Tibial artery (tissue), 4 donors: ENCODE measurements around the gene GABBR2.
A peak's percentile ranks its signal among the peaks of the same experiment; 100 is the strongest.

Experiments
- DNase-seq, 2 donors: peaks; one replicate each; pipeline ENCODE4 v3.0.0-alpha.2; 2019
- H3K27ac ChIP-seq, 2 donors: fragments of 200-600 bp; sonication (generic) in 1 of 2; 1 replicate in 1 of 2; 2 replicates in 1 of 2; pipeline ENCODE4 v1.5.1; 2018 to 2019; ENCODE audit warnings: mild to moderate bottlenecking in 1 of 2
- H3K27me3 ChIP-seq, 2 donors: fragments of 200-600 bp; sonication (generic) in 1 of 2; one replicate each; pipeline versions ENCODE4 v1.5.1 to v1.6.0; 2016 to 2019
- H3K36me3 ChIP-seq, 3 donors: fragments of 200-600 bp; sonication (generic) in 2 of 3; one replicate each; pipeline ENCODE4 v1.5.1; 2016 to 2019; ENCODE audit warnings: mild to moderate bottlenecking in 2 of 3
- H3K4me1 ChIP-seq, 4 donors: fragments of 200-600 bp; sonication (generic) in 2 of 4; 1 replicate in 3 of 4; 2 replicates in 1 of 4; pipeline ENCODE4 v1.5.1; 2016 to 2019
- H3K4me3 ChIP-seq, 2 donors: fragments of 200-600 bp; sonication (generic) in 1 of 2; 1 replicate in 1 of 2; 2 replicates in 1 of 2; pipeline ENCODE4 v1.5.1; 2018 to 2019; ENCODE audit warnings: mild to moderate bottlenecking in 2 of 2
- H3K9me3 ChIP-seq, 3 donors: fragments of 200-600 bp; sonication (generic) in 1 of 3; one replicate each; pipeline ENCODE4 v1.5.1; 2016 to 2019
- CTCF ChIP-seq, 2 experiments: fragments of 200-600 bp in 1 of 2; fragments of 450-650 bp in 1 of 2; IDR thresholded peaks; one replicate each; pipeline ENCODE4 v1.5.1; 2017 to 2019; ENCODE audit warnings: antibody characterized with exemption in 2 of 2, mild to moderate bottlenecking in 1 of 2, moderate library complexity in 1 of 2
- intact Hi-C: fragments of 100-400 bp; cut with DNase I; formaldehyde crosslinking; loops from one replicate; pipeline ENCODE4 v1.15.0; 2023; ENCODE audit warnings: low total_unique reads

The GABBR2 gene

GRCh38 chr9:98259791-98260190, 448.9 kb downstream of the GABBR2 start:
- no peak for TF ChIP-seq CTCF (IDR thresholded peaks at IDR 0.05)
- Histone ChIP-seq H3K4me3 (no peak overlapping the region), H3K4me1 (peaks cover 0 to 11% (median 6%) of the 10 kb centered on the region in 4 donors), H3K36me3 (no peaks in the 10 kb centered on the region), H3K27me3 (peaks cover 0 to 10% of the 10 kb centered on the region in 2 donors), H3K27ac (no peak overlapping the region), H3K9me3 (no peaks in the 10 kb centered on the region)
- DNase-seq = no peak
- intact Hi-C loops = loop anchor here (5.0 to 10.0 kb wide), 2 partner anchors 205 to 337 kb away; partner anchors contain the start of genes NANS and TRMO

GRCh38 chr9:98256756-98257155, 452.0 kb downstream of the GABBR2 start:
- Histone ChIP-seq H3K4me1 (peaks cover 0 to 20% (median 13%) of the 10 kb centered on the region in 4 donors), H3K27me3 (no peaks in the 10 kb centered on the region), H3K27ac (peak overlapping the region; percentile 94), H3K36me3 (peaks cover 0 to 3% (median 0%) of the 10 kb centered on the region in 3 donors), H3K9me3 (no peaks in the 10 kb centered on the region), H3K4me3 (peak overlapping the region; percentile 71 to 76)
- intact Hi-C loops = loop anchor here (5.0 to 10.0 kb wide), 2 partner anchors 202 to 334 kb away; partner anchors contain the start of genes NANS and TRMO
- TF ChIP-seq CTCF (IDR thresholded peaks at IDR 0.05) = no peak
- no peak for DNase-seq

- Histone ChIP-seq H3K4me3 (peak within 1 kb of the TSS; percentile 71 to 76), H3K27ac (peak within 1 kb of the TSS; percentile 94), H3K9me3 (no peaks in the 10 kb centered on the region), H3K36me3 (peaks cover 0 to 5% (median 0%) of the 10 kb centered on the region in 3 donors), H3K4me1 (peaks cover 0 to 20% (median 13%) of the 10 kb centered on the region in 4 donors), H3K27me3 (no peaks in the 10 kb centered on the region)
- peak in 1 of 2 experiments; percentile 12 for TF ChIP-seq CTCF (IDR thresholded peaks at IDR 0.05)
- DNase-seq = peak; percentile 95 to 97
- intact Hi-C loops = loop anchor here (5.0 to 10.0 kb wide), 2 partner anchors 201 to 333 kb away; partner anchors contain the start of genes NANS and TRMO
These were observed 453.0 kb downstream of the GABBR2 start, which contains the start of gene TBC1D2 for GRCh38 chr9:98255578-98256296. TSS of gene TBC1D2 (minus strand) at chr9:98255649. CDS start at chr9:98255541, 108 bp downstream.

GRCh38 chr9:98255061-98255577, 453.6 kb downstream of the GABBR2 start:
- intact Hi-C loops = loop anchor here (5.0 to 10.0 kb wide), 2 partner anchors 200 to 333 kb away; partner anchors contain the start of genes NANS and TRMO
- peaks cover 0 to 20% (median 13%) of the 10 kb centered on the region in 4 donors for H3K4me1 ChIP-seq

More at GRCh38 chr9:98255061-98255577, 453.6 kb downstream of the GABBR2 start:
- TF ChIP-seq CTCF (IDR thresholded peaks at IDR 0.05) = no peak
- Histone ChIP-seq H3K27me3 (no peaks in the 10 kb centered on the region), H3K4me3 (peak overlapping the region; percentile 71 to 76), H3K36me3 (peaks cover 0 to 10% (median 0%) of the 10 kb centered on the region in 3 donors), H3K27ac (peak overlapping the region; percentile 94), H3K9me3 (no peaks in the 10 kb centered on the region)
- no peak for DNase-seq
